NB4 (cell line): ENCODE data around the gene RAB19.

ENCODE experiments used
- MYC ChIP-seq: IDR thresholded peaks from 2 replicates; pipeline ENCODE4 v1.6.1; 2011; ENCODE audit warnings: low read depth, low read length
- POLR2A ChIP-seq: IDR thresholded peaks from 2 replicates; pipeline ENCODE4 v1.6.1; 2011; ENCODE audit warnings: mild to moderate bottlenecking; ENCODE audit not compliant: insufficient read length; ENCODE audit errors: extremely low read depth
- TF ChIP-seq, protein P1 (sequence below): IDR thresholded peaks from one replicate; pipeline ENCODE4 v1.5.1; 2012; ENCODE audit warnings: low read depth, low read length
- TF ChIP-seq, protein P2 (sequence below): IDR thresholded peaks from 2 replicates; pipeline ENCODE4 v1.6.1; 2011; ENCODE audit warnings: low read depth, low read length

DNA sequence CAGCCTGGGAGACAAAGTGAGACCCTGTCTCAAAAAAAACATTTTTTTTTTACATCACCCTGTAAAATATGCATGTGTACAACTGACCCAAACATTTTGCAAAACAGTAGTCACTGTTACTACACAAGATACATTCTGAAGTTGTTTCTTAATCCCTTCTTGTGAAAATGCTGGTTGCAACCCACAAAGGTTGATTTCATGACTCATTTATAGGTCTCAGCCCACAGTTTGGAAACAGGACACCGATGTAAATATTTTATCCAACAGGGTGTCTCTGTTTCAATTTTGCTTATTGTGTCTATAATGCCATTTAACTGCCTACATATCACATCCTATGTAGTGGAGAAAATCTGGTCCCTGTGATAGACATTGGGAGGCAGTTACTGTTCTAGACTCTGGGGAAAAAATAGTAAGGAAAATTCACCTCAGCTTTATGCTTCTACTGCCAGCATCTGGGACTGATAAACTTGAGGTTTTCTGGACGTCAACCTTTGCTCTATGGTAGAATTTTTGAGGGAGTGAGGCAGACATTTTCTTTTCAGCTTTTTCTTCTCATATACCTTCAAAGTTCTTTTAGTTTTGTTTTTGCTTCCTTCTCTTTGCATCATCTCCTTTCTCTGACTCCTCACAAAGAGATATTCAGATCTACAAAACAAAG lies 1.6 kb upstream of the RAB19 start:
- TF ChIP-seq POLR2A = no peak
- TF ChIP-seq, protein P1, sequence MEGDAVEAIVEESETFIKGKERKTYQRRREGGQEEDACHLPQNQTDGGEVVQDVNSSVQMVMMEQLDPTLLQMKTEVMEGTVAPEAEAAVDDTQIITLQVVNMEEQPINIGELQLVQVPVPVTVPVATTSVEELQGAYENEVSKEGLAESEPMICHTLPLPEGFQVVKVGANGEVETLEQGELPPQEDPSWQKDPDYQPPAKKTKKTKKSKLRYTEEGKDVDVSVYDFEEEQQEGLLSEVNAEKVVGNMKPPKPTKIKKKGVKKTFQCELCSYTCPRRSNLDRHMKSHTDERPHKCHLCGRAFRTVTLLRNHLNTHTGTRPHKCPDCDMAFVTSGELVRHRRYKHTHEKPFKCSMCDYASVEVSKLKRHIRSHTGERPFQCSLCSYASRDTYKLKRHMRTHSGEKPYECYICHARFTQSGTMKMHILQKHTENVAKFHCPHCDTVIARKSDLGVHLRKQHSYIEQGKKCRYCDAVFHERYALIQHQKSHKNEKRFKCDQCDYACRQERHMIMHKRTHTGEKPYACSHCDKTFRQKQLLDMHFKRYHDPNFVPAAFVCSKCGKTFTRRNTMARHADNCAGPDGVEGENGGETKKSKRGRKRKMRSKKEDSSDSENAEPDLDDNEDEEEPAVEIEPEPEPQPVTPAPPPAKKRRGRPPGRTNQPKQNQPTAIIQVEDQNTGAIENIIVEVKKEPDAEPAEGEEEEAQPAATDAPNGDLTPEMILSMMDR = no peak
- no peak for TF ChIP-seq MYC
- TF ChIP-seq, protein P2, sequence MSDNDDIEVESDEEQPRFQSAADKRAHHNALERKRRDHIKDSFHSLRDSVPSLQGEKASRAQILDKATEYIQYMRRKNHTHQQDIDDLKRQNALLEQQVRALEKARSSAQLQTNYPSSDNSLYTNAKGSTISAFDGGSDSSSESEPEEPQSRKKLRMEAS = no peak
